ENCODE measurements around the gene CDK15.

GRCh38 chr2:201931475-201931874 is 125.1 kb downstream of the CDK15 start:
- no peak for TF ChIP-seq POLR2A (IDR thresholded peaks at IDR 0.05)
- TF ChIP-seq, protein P1, sequence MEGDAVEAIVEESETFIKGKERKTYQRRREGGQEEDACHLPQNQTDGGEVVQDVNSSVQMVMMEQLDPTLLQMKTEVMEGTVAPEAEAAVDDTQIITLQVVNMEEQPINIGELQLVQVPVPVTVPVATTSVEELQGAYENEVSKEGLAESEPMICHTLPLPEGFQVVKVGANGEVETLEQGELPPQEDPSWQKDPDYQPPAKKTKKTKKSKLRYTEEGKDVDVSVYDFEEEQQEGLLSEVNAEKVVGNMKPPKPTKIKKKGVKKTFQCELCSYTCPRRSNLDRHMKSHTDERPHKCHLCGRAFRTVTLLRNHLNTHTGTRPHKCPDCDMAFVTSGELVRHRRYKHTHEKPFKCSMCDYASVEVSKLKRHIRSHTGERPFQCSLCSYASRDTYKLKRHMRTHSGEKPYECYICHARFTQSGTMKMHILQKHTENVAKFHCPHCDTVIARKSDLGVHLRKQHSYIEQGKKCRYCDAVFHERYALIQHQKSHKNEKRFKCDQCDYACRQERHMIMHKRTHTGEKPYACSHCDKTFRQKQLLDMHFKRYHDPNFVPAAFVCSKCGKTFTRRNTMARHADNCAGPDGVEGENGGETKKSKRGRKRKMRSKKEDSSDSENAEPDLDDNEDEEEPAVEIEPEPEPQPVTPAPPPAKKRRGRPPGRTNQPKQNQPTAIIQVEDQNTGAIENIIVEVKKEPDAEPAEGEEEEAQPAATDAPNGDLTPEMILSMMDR (IDR thresholded peaks at IDR 0.05), result no peak

Data from right lobe of liver (tissue), 4 donors.